ENCODE results near the gene HS3ST4.

Gene HS3ST4

GRCh38 chr16:25709213-25709612 is 17.5 kb downstream of the HS3ST4 start:
- peaks cover 7% of the 10 kb centered on the region for H3K27me3 Mint-ChIP-seq
- no peaks in the 10 kb centered on the region for H3K36me3 Mint-ChIP-seq
- CTCF ChIA-PET = interaction anchor here (0.7 kb wide), 2 partner anchors 86 to 886 kb away, joined by 3 read pairs; no protein-coding TSS in a partner anchor
- H3K4me3 Mint-ChIP-seq = no peak overlapping the region
- H3K27ac Mint-ChIP-seq = no peak overlapping the region
- no peaks in the 10 kb centered on the region for H3K4me1 Mint-ChIP-seq
- no peaks in the 10 kb centered on the region for H3K9me3 Mint-ChIP-seq
- no peak for DNase-seq

- Mint-ChIP-seq H3K4me1 (no peaks in the 10 kb centered on the region), H3K4me3 (no peak overlapping the region), H3K36me3 (no peaks in the 10 kb centered on the region), H3K27ac (no peak overlapping the region), H3K27me3 (peaks cover 7% of the 10 kb centered on the region), H3K9me3 (no peaks in the 10 kb centered on the region)
- no peak for DNase-seq
- CTCF ChIA-PET = no interaction called here
These were observed 22.2 kb downstream of the HS3ST4 start for GRCh38 chr16:25713785-25714570.

DNA sequence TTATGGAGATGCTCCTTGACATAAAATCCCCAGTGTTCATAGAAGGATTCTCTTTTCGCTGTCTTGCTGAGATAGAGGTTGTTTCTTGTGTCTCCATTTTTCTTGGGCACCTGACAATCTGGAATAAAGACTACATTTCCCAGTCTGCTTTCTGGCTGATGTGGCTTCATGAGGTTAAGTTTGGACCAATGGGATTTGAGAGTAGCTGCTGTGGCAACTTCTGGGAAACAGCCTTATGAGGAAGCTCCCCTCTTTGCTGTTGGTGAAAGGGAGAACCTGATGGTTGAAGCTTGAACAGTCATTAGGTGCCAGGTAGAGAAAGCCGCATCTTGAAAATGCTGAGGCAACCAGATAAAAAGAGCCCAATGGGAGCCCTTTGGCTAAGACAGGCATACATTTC is 24.4 kb downstream of the HS3ST4 start:
- no peaks in the 10 kb centered on the region for H3K27me3 Mint-ChIP-seq
- CTCF ChIA-PET = no interaction called here
- H3K9me3 Mint-ChIP-seq = no peaks in the 10 kb centered on the region
- no peaks in the 10 kb centered on the region for H3K36me3 Mint-ChIP-seq
- H3K4me3 Mint-ChIP-seq = no peak overlapping the region
- no peaks in the 10 kb centered on the region for H3K4me1 Mint-ChIP-seq
- no peak for DNase-seq
- H3K27ac Mint-ChIP-seq = no peak overlapping the region

- CTCF ChIA-PET = no interaction called here
- H3K27ac Mint-ChIP-seq = no peak overlapping the region
- no peaks in the 10 kb centered on the region for H3K36me3 Mint-ChIP-seq
- DNase-seq = no peak
- H3K4me1 Mint-ChIP-seq = no peaks in the 10 kb centered on the region
- no peaks in the 10 kb centered on the region for H3K27me3 Mint-ChIP-seq
- no peak overlapping the region for H3K4me3 Mint-ChIP-seq
- H3K9me3 Mint-ChIP-seq = no peaks in the 10 kb centered on the region
These were observed 29.7 kb downstream of the HS3ST4 start for GRCh38 chr16:25721439-25721838.

DNA sequence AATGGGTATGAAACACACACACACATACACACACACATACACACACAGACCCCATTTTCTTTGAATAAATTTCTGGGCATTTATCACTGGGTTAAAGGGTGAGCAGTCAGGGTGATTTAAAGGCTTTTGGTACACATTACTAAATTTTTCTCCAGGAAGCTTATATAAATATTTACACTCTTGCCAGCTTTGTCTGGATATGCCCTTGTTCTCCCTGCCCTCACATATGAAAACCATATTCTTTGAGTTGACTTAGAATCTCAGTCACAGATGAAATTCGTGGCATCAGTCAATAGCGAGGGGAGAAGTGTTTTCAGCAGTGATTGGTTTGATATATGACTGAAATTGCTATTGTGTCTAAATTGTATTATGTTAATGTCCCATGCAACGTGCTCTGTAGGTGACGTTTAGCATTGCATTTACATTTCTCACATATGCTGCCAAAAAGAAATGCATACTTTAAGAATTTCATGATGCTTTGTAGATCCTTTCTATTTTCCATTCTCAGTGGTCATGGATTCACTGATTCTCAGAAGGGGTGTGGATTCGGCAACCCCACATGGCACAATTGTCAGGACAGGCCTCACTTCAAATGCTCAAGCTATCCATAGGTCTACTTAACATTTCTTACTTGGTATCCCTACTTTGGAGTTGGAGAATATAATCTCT is 34.8 kb downstream of the HS3ST4 start:
- no peak for DNase-seq
- Mint-ChIP-seq H3K27ac (no peak overlapping the region), H3K36me3 (no peaks in the 10 kb centered on the region), H3K4me1 (no peaks in the 10 kb centered on the region), H3K4me3 (no peak overlapping the region), H3K9me3 (no peaks in the 10 kb centered on the region), H3K27me3 (no peaks in the 10 kb centered on the region)
- CTCF ChIA-PET = no interaction called here

DNA sequence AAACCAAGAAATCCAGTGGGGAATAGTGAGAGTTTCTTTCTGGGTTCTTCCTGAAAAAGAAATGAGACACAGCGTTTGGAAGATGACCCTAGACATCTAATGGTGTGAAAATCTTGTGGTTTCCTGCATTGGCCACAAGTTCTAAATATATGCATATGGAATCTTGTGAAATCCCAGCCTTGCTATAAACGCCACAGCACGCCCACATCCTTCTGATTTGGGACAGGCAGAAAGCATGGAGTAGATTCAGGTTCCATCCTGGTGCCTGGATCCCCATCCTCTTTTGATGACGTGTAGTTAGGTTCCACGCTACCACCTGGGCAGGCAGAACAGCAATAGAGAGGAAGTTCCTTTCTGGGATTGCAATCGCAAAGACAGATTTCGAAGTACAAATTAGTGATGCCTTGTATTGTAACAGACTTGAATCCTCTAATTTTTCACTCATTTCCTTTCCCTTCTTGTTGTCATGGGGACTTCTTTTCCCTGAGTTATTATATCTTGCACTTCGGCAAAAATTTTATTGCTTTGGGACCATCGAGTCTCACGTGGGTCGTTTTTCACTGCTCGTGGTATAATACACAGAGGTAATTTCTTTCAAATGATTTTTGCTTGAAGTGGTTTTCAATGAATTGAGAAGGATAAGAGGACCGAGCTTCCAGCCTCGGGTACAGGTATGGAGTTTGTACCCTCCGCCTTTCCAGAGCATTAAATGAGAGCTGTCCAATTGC is 37.6 kb downstream of the HS3ST4 start:
- H3K4me3 Mint-ChIP-seq = no peak overlapping the region
- no peaks in the 10 kb centered on the region for H3K36me3 Mint-ChIP-seq
- H3K27ac Mint-ChIP-seq = no peak overlapping the region
- no peaks in the 10 kb centered on the region for H3K9me3 Mint-ChIP-seq
- no peak for DNase-seq
- H3K4me1 Mint-ChIP-seq = no peaks in the 10 kb centered on the region
- CTCF ChIA-PET = no interaction called here
- H3K27me3 Mint-ChIP-seq = no peaks in the 10 kb centered on the region

GRCh38 chr16:25730396-25730795 is 38.6 kb downstream of the HS3ST4 start:
- no peak for DNase-seq

GRCh38 chr16:25734430-25735385 is 42.9 kb downstream of the HS3ST4 start:
- no peak overlapping the region for H3K27ac Mint-ChIP-seq
- CTCF ChIA-PET = no interaction called here
- H3K4me3 Mint-ChIP-seq = no peak overlapping the region
- no peaks in the 10 kb centered on the region for H3K4me1 Mint-ChIP-seq
- H3K36me3 Mint-ChIP-seq = no peaks in the 10 kb centered on the region
- H3K9me3 Mint-ChIP-seq = no peaks in the 10 kb centered on the region
- DNase-seq = no peak
- H3K27me3 Mint-ChIP-seq = no peaks in the 10 kb centered on the region

More at GRCh38 chr16:25730396-25730795, 38.6 kb downstream of the HS3ST4 start:
- Mint-ChIP-seq H3K9me3 (no peaks in the 10 kb centered on the region), H3K4me3 (no peak overlapping the region), H3K4me1 (no peaks in the 10 kb centered on the region), H3K27me3 (no peaks in the 10 kb centered on the region), H3K27ac (no peak overlapping the region), H3K36me3 (no peaks in the 10 kb centered on the region)
- CTCF ChIA-PET = no interaction called here

- CTCF ChIA-PET = no interaction called here
- no peaks in the 10 kb centered on the region for H3K36me3 Mint-ChIP-seq
- no peaks in the 10 kb centered on the region for H3K4me1 Mint-ChIP-seq
- H3K9me3 Mint-ChIP-seq = no peaks in the 10 kb centered on the region
- H3K27me3 Mint-ChIP-seq = no peaks in the 10 kb centered on the region
- H3K4me3 Mint-ChIP-seq = no peak overlapping the region
- no peak for DNase-seq
- H3K27ac Mint-ChIP-seq = no peak overlapping the region
These were observed 43.9 kb downstream of the HS3ST4 start for GRCh38 chr16:25735645-25736044.

- Mint-ChIP-seq H3K4me1 (no peaks in the 10 kb centered on the region), H3K36me3 (no peaks in the 10 kb centered on the region), H3K27me3 (no peaks in the 10 kb centered on the region), H3K27ac (no peak overlapping the region), H3K4me3 (no peak overlapping the region), H3K9me3 (peaks cover 4% of the 10 kb centered on the region)
- CTCF ChIA-PET = no interaction called here
- peak; percentile 54 for DNase-seq
These were observed 55.5 kb downstream of the HS3ST4 start for GRCh38 chr16:25747160-25747758.

GRCh38 chr16:25748092-25748654 is 56.4 kb downstream of the HS3ST4 start:
- no peaks in the 10 kb centered on the region for H3K36me3 Mint-ChIP-seq
- H3K4me1 Mint-ChIP-seq = no peaks in the 10 kb centered on the region
- no peak overlapping the region for H3K4me3 Mint-ChIP-seq
- no peak for DNase-seq
- H3K27ac Mint-ChIP-seq = no peak overlapping the region
- no peaks in the 10 kb centered on the region for H3K27me3 Mint-ChIP-seq
- CTCF ChIA-PET = interaction anchor here (0.7 kb wide), 1 partner anchor 423 kb away, joined by 3 read pairs; no protein-coding TSS in a partner anchor
- H3K9me3 Mint-ChIP-seq = peaks cover 4% of the 10 kb centered on the region

GRCh38 chr16:25750488-25751216 is 58.9 kb downstream of the HS3ST4 start:
- peaks cover 4% of the 10 kb centered on the region for H3K9me3 Mint-ChIP-seq
- H3K27ac Mint-ChIP-seq = no peak overlapping the region
- no peak overlapping the region for H3K4me3 Mint-ChIP-seq
- no peaks in the 10 kb centered on the region for H3K4me1 Mint-ChIP-seq
- H3K36me3 Mint-ChIP-seq = no peaks in the 10 kb centered on the region
- DNase-seq = no peak
- CTCF ChIA-PET = no interaction called here
- H3K27me3 Mint-ChIP-seq = no peaks in the 10 kb centered on the region

All from activated naive CD4-positive, alpha-beta T cell treated with anti-CD3 and anti-CD28 coated beads, Interleukin-2, amount 10 ng/mL, durations not matched to agents 7 days and 5 days (primary cell).